B cell (primary cell): Measurements from ENCODE around the gene CARD9. TPM values are rescaled to one million over a fixed set of nuclear protein-coding genes. Genes with fewer than 3 reads are reported as not detected.

Source experiments
- ATAC-seq: fragments of 200-7000 bp; cut with Tn5 transposase; one replicate; pipeline ENCODE4 v1.10.0; 2021; ENCODE audit warnings: low read depth, mild to moderate bottlenecking, moderate number of reproducible peaks, moderate library complexity
- CTCF ChIA-PET: fragments of 350-600 bp; sonication (Branson Sonifier 250); formaldehyde crosslinking; loops from one replicate; lab custom pipeline; 2021; ENCODE audit warnings: antibody characterized with exemption, inconsistent platforms; lab: Charles Lee
- POLR2A ChIA-PET: fragments of 350-600 bp; sonication (Branson Sonifier 250); formaldehyde crosslinking; loops from one replicate; lab custom pipeline; 2021; ENCODE audit warnings: antibody characterized with exemption; lab: Charles Lee
- DNase-seq: peaks from one replicate; pipeline ENCODE4 v3.0.0; 2013
- H2AFZ ChIP-seq: 2 replicates; pipeline ENCODE4 v1.6.1; 2012; ENCODE audit warnings: mild to moderate bottlenecking, low read depth, low read length; ENCODE audit not compliant: insufficient read depth, poor library complexity, severe bottlenecking
- H3K27ac ChIP-seq, 2 donors: 1 replicate in 1 of 2; 2 replicates in 1 of 2; pipeline ENCODE4 v1.5.1; 2012 to 2013; ENCODE audit warnings: low read length in 2 of 2, mild to moderate bottlenecking in 2 of 2, moderate library complexity in 1 of 2
- H3K27me3 ChIP-seq, 4 experiments: fragments of 200-600 bp in 1 of 4; sonication (generic) in 1 of 4; replicated peaks in 1 of 4; 1 replicate in 2 of 4; 2 replicates in 2 of 4; pipeline versions ENCODE4 v1.6.1 to v1.7.0; 2013 to 2016; ENCODE audit warnings: low read length in 3 of 4, mild to moderate bottlenecking in 2 of 4, mixed read lengths in 1 of 4, moderate library complexity in 1 of 4; ENCODE audit not compliant: insufficient read depth in 4 of 4, control insufficient read depth in 3 of 4; ENCODE audit errors: control extremely low read depth in 1 of 4
- H3K36me3 ChIP-seq, 2 experiments: replicated peaks in 1 of 2; 1 replicate in 1 of 2; 2 replicates in 1 of 2; pipeline versions ENCODE4 v1.6.1 to v1.7.1; 2013; ENCODE audit warnings: low read length in 1 of 2; ENCODE audit not compliant: insufficient read depth in 2 of 2, control insufficient read depth in 1 of 2; ENCODE audit errors: control extremely low read depth in 1 of 2, extremely low read depth in 1 of 2
- H3K4me1 ChIP-seq, 2 donors: fragments of 200-600 bp in 1 of 2; sonication (generic) in 1 of 2; 1 replicate in 1 of 2; 2 replicates in 1 of 2; pipeline versions ENCODE4 v1.5.1 to v1.6.1; 2013 to 2017; ENCODE audit warnings: low read length in 2 of 2; ENCODE audit not compliant: control insufficient read depth in 2 of 2, insufficient read depth in 2 of 2
- H3K4me2 ChIP-seq: replicated peaks from 2 replicates; pipeline ENCODE3; 2012; ENCODE audit warnings: mild to moderate bottlenecking, low read depth, low read length; ENCODE audit not compliant: poor library complexity, severe bottlenecking
- H3K4me3 ChIP-seq, 5 experiments: fragments of 200-600 bp in 1 of 5; sonication (generic) in 1 of 5; 1 replicate in 3 of 5; 2 replicates in 2 of 5; pipeline versions ENCODE4 v1.5.1 to v1.7.0; 2011 to 2016; ENCODE audit warnings: low read length in 4 of 5, mild to moderate bottlenecking in 4 of 5, low read depth in 2 of 5, control low read depth in 1 of 5, moderate library complexity in 1 of 5; ENCODE audit not compliant: insufficient read depth in 1 of 5; ENCODE audit errors: control extremely low read depth in 1 of 5, extremely low read depth in 1 of 5
- H3K79me2 ChIP-seq: fragments of 200-600 bp; sonication (generic); one replicate; pipeline ENCODE4 v1.6.0; 2016; ENCODE audit warnings: low read length; ENCODE audit not compliant: control insufficient read depth, insufficient read depth
- H3K9ac ChIP-seq: fragments of 200-600 bp; sonication (generic); 2 replicates; pipeline ENCODE4 v1.6.1; 2017; ENCODE audit warnings: mild to moderate bottlenecking, low read length, moderate library complexity
- H3K9me3 ChIP-seq, 3 donors: one replicate each; pipeline versions ENCODE4 v1.6.1 to v1.7.1; 2013; ENCODE audit warnings: low read length in 2 of 3; ENCODE audit not compliant: control insufficient read depth in 2 of 3, insufficient read depth in 1 of 3; ENCODE audit errors: control extremely low read depth in 1 of 3
- H4K20me1 ChIP-seq: 2 replicates; pipeline ENCODE4 v1.6.0; 2012; ENCODE audit warnings: mild to moderate bottlenecking, low read length; ENCODE audit not compliant: insufficient read depth, control insufficient read depth, poor library complexity, severe bottlenecking
- H3K27ac Mint-ChIP-seq: one replicate; pipeline ENCODE4 v1.8.0; 2021; ENCODE audit warnings: mixed read lengths
- H3K27me3 Mint-ChIP-seq: one replicate; pipeline ENCODE4 v1.8.0; 2021; ENCODE audit warnings: mixed read lengths
- H3K4me1 Mint-ChIP-seq: one replicate; pipeline ENCODE4 v1.8.0; 2021; ENCODE audit warnings: mixed read lengths
- H3K4me3 Mint-ChIP-seq: one replicate; pipeline ENCODE4 v1.8.0; 2021; ENCODE audit warnings: mixed read lengths
- H3K9me3 Mint-ChIP-seq: one replicate; pipeline ENCODE4 v1.8.0; 2022; ENCODE audit warnings: mixed read lengths; ENCODE audit not compliant: insufficient read depth
- EZH2 ChIP-seq: IDR thresholded peaks from 2 replicates; pipeline ENCODE4 v1.6.1; 2012; ENCODE audit warnings: borderline replicate concordance, low read depth, mild to moderate bottlenecking, moderate library complexity, low read length; ENCODE audit not compliant: insufficient read depth, poor library complexity, severe bottlenecking
- WGBS: methylation state at CpG from one replicate; pipeline ENCODE4 v1.1.5; 2013; ENCODE audit warnings: missing lambda C conversion rate; ENCODE audit not compliant: insufficient coverage; 5-methylcytosine and 5-hydroxymethylcytosine counted together
- intact Hi-C: fragments of 100-400 bp; cut with micrococcal nuclease; formaldehyde crosslinking; loops from one replicate; pipeline ENCODE4 v1.10.0; 2022
- polyA plus RNA-seq: library from polyadenylated mRNA; depleted of rRNA; stranded (reverse); fragments of >200 nt; gene quantifications from 2 replicates; pipeline ENCODE4 v1.2.3, GENCODE V29; 2012
- total RNA-seq, 2 donors: library from RNA; stranded (reverse); fragments of 120-200 nt in 1 of 2; gene quantifications; 1 replicate in 1 of 2; 2 replicates in 1 of 2; pipeline versions ENCODE4 v1.2.3 to v1.2.4, GENCODE V29; 2013 to 2022
- TF ChIP-seq, protein P1 (sequence below): fragments of 200-600 bp; IDR thresholded peaks from one replicate; pipeline ENCODE4 v1.8.0; 2022; ENCODE audit warnings: antibody characterized with exemption, mild to moderate bottlenecking

Gene CARD9
- total and polyA plus RNA-seq, 2 donors (not counting 1 experiment from before 2014, with no cell fraction given), result 0.57 to 1.1 TPM

- no peak for TF ChIP-seq EZH2
- TF ChIP-seq, protein P1, sequence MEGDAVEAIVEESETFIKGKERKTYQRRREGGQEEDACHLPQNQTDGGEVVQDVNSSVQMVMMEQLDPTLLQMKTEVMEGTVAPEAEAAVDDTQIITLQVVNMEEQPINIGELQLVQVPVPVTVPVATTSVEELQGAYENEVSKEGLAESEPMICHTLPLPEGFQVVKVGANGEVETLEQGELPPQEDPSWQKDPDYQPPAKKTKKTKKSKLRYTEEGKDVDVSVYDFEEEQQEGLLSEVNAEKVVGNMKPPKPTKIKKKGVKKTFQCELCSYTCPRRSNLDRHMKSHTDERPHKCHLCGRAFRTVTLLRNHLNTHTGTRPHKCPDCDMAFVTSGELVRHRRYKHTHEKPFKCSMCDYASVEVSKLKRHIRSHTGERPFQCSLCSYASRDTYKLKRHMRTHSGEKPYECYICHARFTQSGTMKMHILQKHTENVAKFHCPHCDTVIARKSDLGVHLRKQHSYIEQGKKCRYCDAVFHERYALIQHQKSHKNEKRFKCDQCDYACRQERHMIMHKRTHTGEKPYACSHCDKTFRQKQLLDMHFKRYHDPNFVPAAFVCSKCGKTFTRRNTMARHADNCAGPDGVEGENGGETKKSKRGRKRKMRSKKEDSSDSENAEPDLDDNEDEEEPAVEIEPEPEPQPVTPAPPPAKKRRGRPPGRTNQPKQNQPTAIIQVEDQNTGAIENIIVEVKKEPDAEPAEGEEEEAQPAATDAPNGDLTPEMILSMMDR, result no peak
- POLR2A ChIA-PET, result no interaction called here
- Histone ChIP-seq H3K9me3 (no peaks in the 10 kb centered on the region), H3K27ac (no peak overlapping the region), H3K4me1 (no peaks in the 10 kb centered on the region), H3K79me2 (peaks cover 10% of the 10 kb centered on the region), H3K27me3 (no peaks in the 10 kb centered on the region), H3K4me2 (no peak overlapping the region), H3K9ac (no peak overlapping the region), H4K20me1 (peaks cover 9% of the 10 kb centered on the region), H3K36me3 (peaks cover 0 to 81% of the 10 kb centered on the region in 2 experiments), H2AFZ (no peak overlapping the region), H3K4me3 (no peak overlapping the region)
- no peaks in the 10 kb centered on the region for H3K9me3 Mint-ChIP-seq
- no peak overlapping the region for H3K4me3 Mint-ChIP-seq
- H3K27ac Mint-ChIP-seq, result no peak overlapping the region
- CTCF ChIA-PET, result no interaction called here
- ATAC-seq (no peak), DNase-seq (no peak)
- intact Hi-C loops, result no loop called here
- no peaks in the 10 kb centered on the region for H3K27me3 Mint-ChIP-seq
- H3K4me1 Mint-ChIP-seq, result no peaks in the 10 kb centered on the region
- over 99% methylated on average over 9 of the region's 12 CpGs for WGBS
Measured at GRCh38 chr9:136419092-136419420, 45.6 kb upstream of the CARD9 start.

GRCh38 chr9:136418182-136419091 is 45.0 kb upstream of the CARD9 start:
- intact Hi-C loops, result no loop called here
- no peak overlapping the region for H3K27ac Mint-ChIP-seq
- POLR2A ChIA-PET, result no interaction called here
- Histone ChIP-seq H3K4me2 (no peak overlapping the region), H3K79me2 (peaks cover 16% of the 10 kb centered on the region), H3K9ac (no peak overlapping the region), H3K4me3 (no peak overlapping the region), H3K36me3 (peaks cover 0 to 82% of the 10 kb centered on the region in 2 experiments), H4K20me1 (peaks cover 13% of the 10 kb centered on the region), H3K27me3 (no peaks in the 10 kb centered on the region), H2AFZ (no peak overlapping the region), H3K9me3 (no peaks in the 10 kb centered on the region), H3K4me1 (no peaks in the 10 kb centered on the region), H3K27ac (no peak overlapping the region)
- CTCF ChIA-PET, result no interaction called here
- TF ChIP-seq, protein P1, result no peak
- TF ChIP-seq EZH2, result no peak
- DNase-seq (no peak), ATAC-seq (no peak)
- H3K4me3 Mint-ChIP-seq, result no peak overlapping the region
- no peaks in the 10 kb centered on the region for H3K27me3 Mint-ChIP-seq
- 96% methylated on average over 48 of the region's 48 CpGs for WGBS
- H3K4me1 Mint-ChIP-seq, result no peaks in the 10 kb centered on the region
- no peaks in the 10 kb centered on the region for H3K9me3 Mint-ChIP-seq
